Measurements from ENCODE around the gene PRCC.

Gene PRCC

GRCh38 chr1:156842618-156843300, 75.4 kb downstream of the PRCC start:
- DNase-seq (ENCODE audit: low spot score), result no peak

- DNase-seq (ENCODE audit: low spot score), result no peak
Observed at GRCh38 chr1:156844102-156844501, 76.8 kb downstream of the PRCC start.

GRCh38 chr1:156844638-156845037, 77.3 kb downstream of the PRCC start:
- DNase-seq (ENCODE audit: low spot score), result no peak

- no peak for DNase-seq (ENCODE audit: low spot score)
Observed at GRCh38 chr1:156845055-156845952, 78.0 kb downstream of the PRCC start.

- no peak for DNase-seq (ENCODE audit: low spot score)
Observed at GRCh38 chr1:156845953-156846545, 78.7 kb downstream of the PRCC start.

- no peak for DNase-seq (ENCODE audit: low spot score)
Observed at GRCh38 chr1:156846643-156847042, 79.3 kb downstream of the PRCC start.

- no peak for DNase-seq (ENCODE audit: low spot score)
Observed at GRCh38 chr1:156847591-156848460, 80.5 kb downstream of the PRCC start.

GRCh38 chr1:156848461-156849150, 81.3 kb downstream of the PRCC start:
- DNase-seq (ENCODE audit: low spot score), result no peak

- DNase-seq (ENCODE audit: low spot score), result no peak
Observed at GRCh38 chr1:156849151-156849496, 81.8 kb downstream of the PRCC start.

All from HuH-7 (cell line).